HCT116 (cell line): ENCODE data around the gene BBS7.

Experiments used
- CEBPB ChIP-seq: IDR thresholded peaks from 2 replicates; pipeline ENCODE4 v1.6.1; 2012; ENCODE audit warnings: low read depth
- EZH2phosphoT487 ChIP-seq: fragments of 200-600 bp; IDR thresholded peaks from 2 replicates; pipeline ENCODE4 v1.6.1; 2018; ENCODE audit warnings: antibody characterized with exemption, borderline replicate concordance
- POLR2A ChIP-seq: IDR thresholded peaks from 2 replicates; pipeline ENCODE4 v1.7.0; 2011; ENCODE audit warnings: borderline replicate concordance; ENCODE audit not compliant: insufficient read depth, insufficient read length; ENCODE audit errors: extremely low read depth
- POLR2AphosphoS5 ChIP-seq: IDR thresholded peaks from 2 replicates; pipeline ENCODE4 v1.6.1; 2011; ENCODE audit warnings: mild to moderate bottlenecking, low read depth, low read length, moderate library complexity
- RAD21 ChIP-seq: IDR thresholded peaks from 2 replicates; pipeline ENCODE4 v1.6.1; 2012; ENCODE audit warnings: low read depth, mild to moderate bottlenecking
- YY1 ChIP-seq: IDR thresholded peaks from 2 replicates; pipeline ENCODE4 v1.6.1; 2011; ENCODE audit warnings: low read length, low read depth, moderate library complexity, mild to moderate bottlenecking; ENCODE audit not compliant: insufficient replicate concordance; ENCODE audit errors: extremely low read depth
- ZNF274 ChIP-seq: fragments of 200-500 bp; sonication (Bioruptor generic); IDR thresholded peaks from 2 replicates; pipeline ENCODE4 v1.6.1; 2014; ENCODE audit warnings: mild to moderate bottlenecking, low read depth, low read length, inconsistent platforms
- TF ChIP-seq, protein P1 (sequence below), 3 experiments: fragments of 200-600 bp in 1 of 3; sonication (generic) in 1 of 3; IDR thresholded peaks in 2 of 3; conservative IDR thresholded peaks in 1 of 3; 2 replicates each; pipeline ENCODE4 v1.5.1; 2012 to 2017; ENCODE audit warnings: low read depth in 2 of 3, low read length in 2 of 3, antibody characterized with exemption in 1 of 3, borderline replicate concordance in 1 of 3, control low read depth in 1 of 3, mild to moderate bottlenecking in 1 of 3, mixed read lengths in 1 of 3, mixed run types in 1 of 3, moderate library complexity in 1 of 3; ENCODE audit not compliant: insufficient read depth in 1 of 3

DNA sequence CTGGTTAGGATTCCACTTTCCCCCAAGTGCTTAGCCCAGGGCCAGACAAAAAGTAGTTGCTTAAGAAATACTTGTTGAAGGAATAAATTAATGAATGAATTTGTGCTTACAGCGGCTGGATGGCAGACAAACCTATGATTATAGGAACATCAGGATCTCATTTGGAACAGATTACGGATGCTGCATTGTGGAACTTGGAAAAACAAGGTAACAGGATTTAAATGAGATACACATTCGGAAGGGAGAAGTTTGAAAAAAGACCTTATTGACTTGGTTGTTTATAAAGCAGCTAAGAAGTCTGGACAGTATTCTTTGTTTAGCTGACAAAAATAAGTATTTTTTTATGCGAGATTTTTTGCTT, 68.6 kb downstream of the BBS7 start:
- TF ChIP-seq RAD21 (no peak), CEBPB (no peak), POLR2A (no peak), YY1 (no peak), POLR2AphosphoS5 (no peak), EZH2phosphoT487 (no peak), ZNF274 (no peak)
- TF ChIP-seq, protein P1, sequence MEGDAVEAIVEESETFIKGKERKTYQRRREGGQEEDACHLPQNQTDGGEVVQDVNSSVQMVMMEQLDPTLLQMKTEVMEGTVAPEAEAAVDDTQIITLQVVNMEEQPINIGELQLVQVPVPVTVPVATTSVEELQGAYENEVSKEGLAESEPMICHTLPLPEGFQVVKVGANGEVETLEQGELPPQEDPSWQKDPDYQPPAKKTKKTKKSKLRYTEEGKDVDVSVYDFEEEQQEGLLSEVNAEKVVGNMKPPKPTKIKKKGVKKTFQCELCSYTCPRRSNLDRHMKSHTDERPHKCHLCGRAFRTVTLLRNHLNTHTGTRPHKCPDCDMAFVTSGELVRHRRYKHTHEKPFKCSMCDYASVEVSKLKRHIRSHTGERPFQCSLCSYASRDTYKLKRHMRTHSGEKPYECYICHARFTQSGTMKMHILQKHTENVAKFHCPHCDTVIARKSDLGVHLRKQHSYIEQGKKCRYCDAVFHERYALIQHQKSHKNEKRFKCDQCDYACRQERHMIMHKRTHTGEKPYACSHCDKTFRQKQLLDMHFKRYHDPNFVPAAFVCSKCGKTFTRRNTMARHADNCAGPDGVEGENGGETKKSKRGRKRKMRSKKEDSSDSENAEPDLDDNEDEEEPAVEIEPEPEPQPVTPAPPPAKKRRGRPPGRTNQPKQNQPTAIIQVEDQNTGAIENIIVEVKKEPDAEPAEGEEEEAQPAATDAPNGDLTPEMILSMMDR (IDR thresholded peaks at IDR 0.05 in 2 of 3, conservative IDR thresholded peaks at IDR 0.05 in 1 of 3; ENCODE audit: borderline replicate concordance in 1 of 3, insufficient read depth in 1 of 3, low read depth in 2 of 3, low read length in 2 of 3): no peak
